Measurements from ENCODE around the gene CARNS1. TPM values are rescaled to one million over a fixed set of nuclear protein-coding genes. Genes with fewer than 3 reads are reported as not detected.

Gene CARNS1
- polyA plus RNA-seq, 1 donor from 2014 or later: not detected

- Histone ChIP-seq H3F3A (ENCODE audit: insufficient read depth, low read length, poor library complexity, severe bottlenecking) (no peaks in the 10 kb centered on the region), H3K27me3 (ENCODE audit: insufficient read depth, low read depth, low read length) (no peaks in the 10 kb centered on the region), H3K27ac (ENCODE audit: low read length) (no peak within 1 kb of the TSS), H3K79me2 (replicated peaks; ENCODE audit: insufficient read depth, low read length) (no peaks in the 10 kb centered on the region), H3K4me3 (ENCODE audit: low read length) (no peak within 1 kb of the TSS), H3K9me2 (ENCODE audit: insufficient read depth, low read length) (no peaks in the 10 kb centered on the region), H3K4me2 (ENCODE audit: low read length) (no peak within 1 kb of the TSS), H2AFZ (ENCODE audit: low read depth, low read length) (no peak within 1 kb of the TSS), H4K20me1 (ENCODE audit: insufficient read depth) (no peaks in the 10 kb centered on the region), H3K9ac (ENCODE audit: low read length) (no peak within 1 kb of the TSS), H3K9me3 (ENCODE audit: low read length) (no peaks in the 10 kb centered on the region), H3K36me3 (ENCODE audit: insufficient read depth, low read length) (no peaks in the 10 kb centered on the region)
- TF ChIP-seq RAD21 (conservative IDR thresholded peaks at IDR 0.05) (no peak), POLR2AphosphoS5 (IDR thresholded peaks at IDR 0.05) (no peak), SMC3 (conservative IDR thresholded peaks at IDR 0.05; ENCODE audit: poor library complexity) (no peak), CTCF (IDR thresholded peaks at IDR 0.05; ENCODE audit: poor library complexity, severe bottlenecking) (no peak), EP300 (conservative IDR thresholded peaks at IDR 0.05; ENCODE audit: poor library complexity, severe bottlenecking) (no peak), TAF1 (IDR thresholded peaks at IDR 0.05; ENCODE audit: low read depth) (no peak)
Observed at GRCh38 chr11:67452141-67452952, 36.9 kb downstream of the CARNS1 start, which contains the start of gene GPR152. TSS of gene GPR152 (minus strand) at chr11:67452729. CDS start at chr11:67452724, 5 bp downstream.

DNA sequence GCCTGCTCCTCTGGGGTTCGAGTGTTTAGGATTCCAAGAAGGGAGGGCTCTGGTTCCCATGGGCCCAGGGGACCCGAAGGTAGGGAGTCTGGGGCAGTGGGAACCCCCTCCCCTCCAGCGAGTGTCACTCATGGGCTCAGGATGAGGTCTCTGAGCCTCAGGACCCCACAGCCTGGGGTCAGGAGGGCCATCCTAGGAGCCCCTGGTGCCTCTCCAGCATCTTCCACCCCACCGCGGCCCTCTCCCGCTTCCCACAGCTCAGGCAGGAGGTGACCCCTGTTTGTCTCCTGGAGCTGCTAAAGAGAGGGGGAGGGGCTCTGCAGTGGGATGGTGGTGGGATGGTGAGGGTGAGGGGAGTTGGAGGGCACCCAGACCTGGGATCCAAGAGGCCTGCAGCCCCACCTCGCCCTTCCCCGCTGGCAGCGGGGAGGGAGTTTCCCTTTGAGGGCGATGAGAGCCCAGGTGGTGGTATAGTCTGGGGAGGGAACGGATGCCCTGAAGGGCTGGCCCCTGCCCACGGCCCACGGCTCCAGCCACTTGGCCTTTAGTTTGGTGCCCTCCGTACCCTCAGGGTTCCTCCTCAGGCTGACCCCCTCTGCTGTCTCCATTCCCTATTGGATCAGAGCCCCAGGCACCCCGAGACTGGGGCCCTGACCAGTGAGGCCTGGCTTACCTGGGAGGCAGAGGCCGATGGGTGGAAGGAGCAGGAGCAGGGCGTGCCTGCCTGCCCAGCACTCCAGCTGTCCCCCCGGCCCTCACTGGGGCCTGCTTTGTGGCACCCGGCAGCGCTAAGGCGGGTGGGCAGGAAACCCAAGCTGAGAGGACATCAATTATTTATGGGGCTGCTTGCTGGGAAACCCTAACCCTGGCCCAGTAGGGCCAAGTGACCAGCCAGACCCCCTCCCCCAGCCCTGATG, 38.6 kb downstream of the CARNS1 start:
- Histone ChIP-seq H2AFZ (ENCODE audit: low read depth, low read length) (no peak overlapping the region), H3K27me3 (ENCODE audit: insufficient read depth, low read depth, low read length) (no peaks in the 10 kb centered on the region), H3K79me2 (replicated peaks; ENCODE audit: insufficient read depth, low read length) (no peaks in the 10 kb centered on the region), H3K9me3 (ENCODE audit: low read length) (no peaks in the 10 kb centered on the region), H3K9ac (ENCODE audit: low read length) (no peak overlapping the region), H3K4me3 (ENCODE audit: low read length) (no peak overlapping the region), H3K4me2 (ENCODE audit: low read length) (no peak overlapping the region), H3F3A (ENCODE audit: insufficient read depth, low read length, poor library complexity, severe bottlenecking) (no peaks in the 10 kb centered on the region), H3K27ac (ENCODE audit: low read length) (no peak overlapping the region), H4K20me1 (ENCODE audit: insufficient read depth) (no peaks in the 10 kb centered on the region), H3K9me2 (ENCODE audit: insufficient read depth, low read length) (no peaks in the 10 kb centered on the region), H3K36me3 (ENCODE audit: insufficient read depth, low read length) (no peaks in the 10 kb centered on the region)
- TF ChIP-seq EP300 (conservative IDR thresholded peaks at IDR 0.05; ENCODE audit: poor library complexity, severe bottlenecking) (no peak), POLR2AphosphoS5 (IDR thresholded peaks at IDR 0.05) (no peak), MXI1 (conservative IDR thresholded peaks at IDR 0.05; ENCODE audit: poor library complexity, severe bottlenecking) (no peak), CTCF (IDR thresholded peaks at IDR 0.05; ENCODE audit: poor library complexity, severe bottlenecking) (no peak)

All from neural cell (in vitro differentiated cells).